Measurements from ENCODE around the gene APOBEC3F.
"Not testable (repeated sequence)": the region's sequence is repeated elsewhere in the genome, so short reads cannot be mapped to it uniquely, and the experiment has no call there.

The APOBEC3F gene

DNA sequence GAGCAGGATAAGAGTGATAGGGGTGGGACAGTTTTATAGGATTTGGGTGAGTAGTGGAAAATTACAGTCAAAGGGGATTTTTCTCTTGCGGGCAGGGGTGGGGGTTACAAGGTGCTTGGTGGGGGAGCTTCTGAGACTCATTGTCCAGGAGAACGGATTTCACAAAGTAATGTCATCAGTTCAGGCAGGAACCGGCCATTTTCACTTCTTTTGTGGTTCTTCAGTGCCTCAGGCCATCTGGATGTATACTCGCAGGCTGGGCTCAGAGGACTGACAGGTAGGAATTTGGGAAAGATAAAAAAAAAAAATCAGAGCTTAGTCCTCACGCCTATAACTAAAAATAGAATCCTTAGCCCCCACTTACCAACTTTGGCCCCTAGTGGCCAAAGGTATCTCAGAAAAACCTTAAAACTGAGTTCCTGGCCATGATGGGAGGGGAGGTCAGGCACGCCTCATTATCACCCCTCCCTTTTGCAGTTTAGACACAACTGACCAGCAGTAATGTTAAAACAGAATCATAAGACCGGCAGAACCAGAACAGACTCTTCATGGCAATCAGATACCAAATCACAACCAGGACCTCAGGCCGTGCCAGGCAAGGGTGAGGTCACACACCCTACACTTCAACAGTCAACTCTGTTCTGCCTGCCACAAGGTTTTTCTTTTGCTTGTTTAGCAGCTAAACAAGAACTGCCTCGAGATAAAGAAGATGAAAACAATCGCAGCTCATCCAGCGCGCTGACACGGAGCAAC lies 27.5 kb downstream of the APOBEC3F start:
- no peak for DNase-seq

DNA sequence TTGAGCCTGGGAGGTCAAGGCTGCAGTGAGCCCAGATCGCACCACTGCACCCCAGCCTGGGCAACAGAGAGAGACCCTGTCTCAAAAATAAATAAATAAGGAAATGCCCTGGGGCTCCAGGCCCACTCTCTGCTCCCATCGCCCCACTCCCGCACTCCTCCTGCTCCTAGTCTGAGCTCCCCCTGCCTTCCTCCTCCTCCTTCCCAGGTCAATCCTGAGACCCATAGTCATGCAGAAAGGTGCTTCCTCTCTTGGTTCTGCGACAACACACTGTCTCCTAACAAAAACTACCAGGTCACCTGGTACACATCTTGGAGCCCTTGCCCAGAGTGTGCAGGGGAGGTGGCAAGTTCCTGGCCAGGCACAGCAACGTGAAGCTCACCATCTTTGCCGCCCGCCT lies 29.5 kb downstream of the APOBEC3F start:
- DNase-seq = no peak

DNA sequence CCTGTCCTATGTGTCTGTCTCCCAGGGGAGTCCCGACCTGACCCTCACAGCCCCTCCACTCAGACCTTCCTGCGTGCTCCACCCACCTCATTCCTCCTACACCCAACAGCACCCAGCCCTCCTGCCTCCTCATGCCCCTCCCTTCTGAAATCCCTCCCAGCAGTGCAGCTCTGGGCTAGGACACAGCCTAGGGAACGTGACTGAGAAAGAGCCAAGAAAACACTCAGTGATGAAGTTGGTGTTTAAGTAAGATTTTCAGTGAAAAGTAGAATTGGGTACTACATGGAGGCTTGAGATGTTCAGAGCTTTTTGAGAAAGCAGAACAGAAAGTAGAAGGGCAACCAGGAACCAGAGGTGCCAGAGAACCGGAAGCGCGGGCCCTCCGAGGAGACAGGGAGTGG lies 31.9 kb downstream of the APOBEC3F start:
- DNase-seq = not testable (repeated sequence)

DNA sequence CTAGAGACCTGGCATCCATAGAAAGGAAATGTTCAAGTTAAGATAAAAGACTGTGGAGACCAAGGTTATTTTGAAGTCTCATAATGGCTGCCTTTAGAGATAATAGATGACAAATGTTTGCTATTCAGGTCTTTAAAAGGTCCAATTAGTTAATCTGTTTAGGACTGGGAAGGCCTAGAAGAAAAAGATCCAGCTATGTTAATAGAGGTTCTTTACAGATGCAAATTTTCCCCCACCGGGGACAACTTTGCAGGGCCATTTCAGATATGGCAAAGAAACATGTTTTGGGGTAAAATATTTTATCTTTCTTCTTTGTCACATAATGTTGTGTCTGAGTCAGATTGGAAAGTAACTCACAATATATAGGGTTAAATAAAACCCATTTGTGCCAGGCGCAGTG lies 33.3 kb downstream of the APOBEC3F start:
- DNase-seq = no peak

DNA sequence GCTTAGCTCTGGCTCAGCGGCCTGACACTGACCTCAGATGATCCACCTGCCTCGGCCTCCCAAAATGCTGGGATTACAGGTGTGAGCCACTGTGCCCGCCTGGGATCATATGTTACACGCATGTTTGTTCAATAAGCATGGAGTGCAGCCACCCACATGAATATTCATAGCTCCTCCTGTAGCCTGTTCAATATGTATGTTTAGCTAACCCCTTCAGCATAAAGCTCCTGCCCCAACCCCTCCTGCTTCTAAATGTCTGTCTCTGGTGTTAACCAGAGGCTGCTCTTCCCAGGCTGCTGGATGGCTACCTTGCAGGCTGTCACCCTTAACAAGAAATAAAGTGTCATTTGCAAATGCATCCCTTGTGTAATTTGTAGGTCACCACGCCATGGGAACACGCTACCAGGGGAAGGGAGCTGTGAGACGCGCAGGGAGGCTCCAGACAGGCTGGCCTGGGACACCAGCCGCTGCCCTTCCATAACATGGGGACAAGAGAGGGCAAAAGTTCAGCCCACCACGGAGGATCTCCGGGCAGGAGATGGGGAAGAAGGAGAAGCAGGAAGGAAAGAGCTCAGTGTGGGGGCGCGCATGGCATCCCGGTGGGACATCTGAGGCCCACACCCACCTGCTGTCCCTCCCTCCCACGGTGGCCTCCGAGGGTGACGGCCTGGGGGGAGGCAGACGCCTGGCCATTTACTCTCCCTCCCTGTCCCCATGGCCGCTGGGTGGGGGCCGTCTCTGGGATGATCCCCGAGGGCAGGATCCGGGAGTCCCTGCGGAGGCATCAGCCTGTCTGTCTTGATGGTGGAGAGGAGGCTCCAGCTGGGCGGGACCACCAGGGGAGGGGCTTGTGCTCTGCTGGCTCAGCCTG lies 35.7 kb downstream of the APOBEC3F start:
- not testable (repeated sequence) for DNase-seq

DNA sequence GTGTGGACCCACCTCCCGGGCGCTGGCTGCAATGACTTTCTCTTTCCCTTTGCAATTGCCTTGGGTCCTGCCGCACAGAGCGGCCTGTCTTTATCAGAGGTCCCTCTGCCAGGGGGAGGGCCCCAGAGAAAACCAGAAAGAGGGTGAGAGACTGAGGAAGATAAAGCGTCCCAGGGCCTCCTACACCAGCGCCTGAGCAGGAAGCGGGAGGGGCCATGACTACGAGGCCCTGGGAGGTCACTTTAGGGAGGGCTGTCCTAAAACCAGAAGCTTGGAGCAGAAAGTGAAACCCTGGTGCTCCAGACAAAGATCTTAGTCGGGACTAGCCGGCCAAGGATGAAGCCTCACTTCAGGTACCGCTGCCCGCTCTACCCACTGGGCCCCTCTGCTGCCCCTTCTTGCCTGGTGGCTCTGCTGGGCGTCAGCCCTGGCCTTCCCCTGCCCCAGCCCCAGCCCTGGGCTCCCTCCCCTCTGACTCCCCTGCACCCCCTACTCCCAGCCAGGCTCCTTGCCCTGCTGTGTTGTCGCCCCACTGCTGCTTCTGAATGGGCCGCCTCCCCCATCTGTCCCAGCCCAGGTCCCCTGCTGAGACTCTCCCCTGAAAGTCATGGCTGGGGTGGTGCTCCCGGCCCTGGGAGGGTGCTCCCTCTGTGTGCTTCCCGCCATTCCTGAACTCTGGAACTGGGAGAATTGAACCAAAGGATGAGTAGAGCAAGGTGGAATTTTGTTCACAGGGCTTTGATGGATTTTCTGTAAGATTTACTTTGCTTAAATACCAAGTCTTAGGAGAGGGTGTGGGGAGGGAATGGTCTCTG lies 36.6 kb downstream of the APOBEC3F start, which contains the start of gene APOBEC3G:
Gene APOBEC3G (plus strand): TSS at position 250 of the 815 bp plus-strand sequence. CDS start 87 bp downstream, at position 337.
- DNase-seq = peak in 6 of 58 donors; percentile 2 to 6 (median 2)

DNA sequence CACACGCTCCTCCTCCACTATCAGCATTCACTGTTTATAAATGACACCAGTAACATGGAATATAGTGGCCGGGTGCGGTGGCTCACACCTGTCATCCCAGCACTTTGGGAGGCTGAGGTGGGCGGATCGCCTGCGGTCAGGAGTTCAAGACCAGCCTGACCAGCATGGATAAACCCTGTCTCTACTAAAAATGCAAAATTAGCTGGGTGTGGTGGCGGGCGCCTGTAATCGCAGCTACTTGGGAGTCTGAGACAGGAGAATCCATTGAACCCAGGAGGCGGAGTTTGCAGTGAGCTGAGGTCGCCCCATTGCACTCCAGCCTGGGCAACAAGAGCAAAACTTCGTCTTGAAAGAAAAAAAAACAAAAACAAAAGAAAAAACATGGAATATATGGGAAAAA lies 37.2 kb downstream of the APOBEC3F start:
- DNase-seq = not testable (repeated sequence)

DNA sequence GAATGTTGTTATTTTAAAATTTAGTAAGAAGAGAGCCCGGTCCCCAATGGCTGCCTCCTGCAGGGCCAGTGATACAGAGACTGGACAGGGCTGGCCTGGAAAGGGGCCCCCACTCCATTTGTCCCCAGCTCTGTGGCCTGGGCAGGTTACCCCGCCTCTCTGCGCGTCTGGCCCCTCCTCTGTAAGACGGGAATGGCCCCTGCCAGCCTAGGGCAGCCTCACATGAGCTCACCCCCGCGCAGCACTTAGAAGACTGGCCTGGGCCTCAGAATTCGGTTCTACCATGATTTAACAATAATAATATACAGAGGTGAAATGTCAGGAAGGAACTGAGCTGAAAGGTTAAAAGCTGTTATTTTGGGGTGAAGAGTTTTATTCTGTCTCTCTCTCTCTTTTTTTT lies 37.7 kb downstream of the APOBEC3F start:
- no peak for DNase-seq

DNA sequence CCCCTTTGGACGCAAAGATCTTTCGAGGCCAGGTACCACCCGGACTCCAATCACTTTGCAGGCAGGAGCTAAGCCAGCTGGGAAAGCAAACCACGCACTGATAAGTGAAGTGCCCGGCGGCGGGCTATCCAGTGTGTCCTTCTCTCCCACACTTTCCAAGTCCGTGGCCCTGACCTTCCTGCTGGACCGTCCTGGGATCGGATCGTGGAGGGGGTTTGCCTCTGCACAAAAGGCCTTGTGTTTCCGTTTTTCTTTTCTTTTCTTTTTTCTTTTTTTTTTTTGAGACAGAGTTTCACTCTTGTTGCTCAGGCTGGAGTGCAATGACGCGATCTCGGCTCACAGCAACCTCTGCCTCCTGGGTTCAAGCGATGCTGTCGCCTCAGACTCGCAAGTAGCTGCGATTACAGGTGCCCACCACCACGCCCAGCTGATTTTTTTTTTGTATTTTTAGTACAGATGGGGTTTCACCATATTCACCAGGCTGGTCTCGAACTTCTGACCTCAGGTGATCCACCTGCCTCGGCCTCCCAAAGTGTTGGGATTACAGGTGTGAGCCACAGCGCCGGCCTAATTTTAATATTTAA lies 38.5 kb downstream of the APOBEC3F start:
- not testable (repeated sequence) for DNase-seq

DNA sequence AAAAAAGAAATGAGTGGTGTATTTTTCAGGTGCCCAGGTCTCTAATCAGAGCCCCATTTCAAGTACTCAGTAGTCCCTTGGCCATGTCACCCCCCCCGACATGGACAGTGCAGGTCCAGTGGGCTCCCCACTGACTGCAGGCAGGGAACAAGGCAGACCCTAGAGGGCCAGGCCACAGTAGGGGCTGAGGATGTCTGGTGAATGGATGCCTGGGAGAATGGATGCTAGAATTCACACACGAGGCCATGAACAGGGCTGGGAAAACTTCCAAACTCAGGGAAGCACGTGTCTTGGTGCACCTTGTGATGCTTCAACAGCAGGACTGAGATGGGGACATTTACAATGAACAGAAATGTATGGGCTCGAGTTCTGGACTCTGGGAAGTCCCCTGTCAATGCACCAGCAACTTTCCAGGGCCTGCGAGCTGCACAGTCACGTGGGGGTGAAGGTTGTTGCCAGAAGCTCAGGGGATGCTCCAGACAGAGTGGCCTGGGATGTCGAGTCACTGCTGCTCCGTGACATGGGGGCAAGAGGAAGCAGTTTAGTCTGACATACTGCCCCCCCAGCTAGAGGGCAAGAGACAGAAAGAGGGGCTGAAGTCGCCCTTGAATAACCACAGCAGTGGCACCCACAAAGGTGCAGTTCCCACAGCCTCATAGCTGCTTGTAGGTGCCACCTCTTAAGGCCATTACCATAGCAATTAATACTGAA lies 39.5 kb downstream of the APOBEC3F start:
- DNase-seq = no peak

DNA sequence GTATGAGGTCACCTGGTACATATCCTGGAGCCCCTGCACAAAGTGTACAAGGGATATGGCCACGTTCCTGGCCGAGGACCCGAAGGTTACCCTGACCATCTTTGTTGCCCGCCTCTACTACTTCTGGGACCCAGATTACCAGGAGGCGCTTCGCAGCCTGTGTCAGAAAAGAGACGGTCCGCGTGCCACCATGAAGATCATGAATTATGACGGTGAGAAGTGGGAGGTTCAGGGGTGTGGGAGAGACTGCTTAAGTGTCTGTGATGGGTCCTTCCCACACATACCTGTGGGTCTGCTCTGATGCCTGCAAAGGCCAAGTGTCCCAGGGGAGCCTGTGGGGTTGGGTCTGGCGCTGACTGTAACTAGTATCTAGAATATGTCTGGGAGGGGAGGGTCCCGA lies 40.4 kb downstream of the APOBEC3F start:
- DNase-seq = no peak

DNA sequence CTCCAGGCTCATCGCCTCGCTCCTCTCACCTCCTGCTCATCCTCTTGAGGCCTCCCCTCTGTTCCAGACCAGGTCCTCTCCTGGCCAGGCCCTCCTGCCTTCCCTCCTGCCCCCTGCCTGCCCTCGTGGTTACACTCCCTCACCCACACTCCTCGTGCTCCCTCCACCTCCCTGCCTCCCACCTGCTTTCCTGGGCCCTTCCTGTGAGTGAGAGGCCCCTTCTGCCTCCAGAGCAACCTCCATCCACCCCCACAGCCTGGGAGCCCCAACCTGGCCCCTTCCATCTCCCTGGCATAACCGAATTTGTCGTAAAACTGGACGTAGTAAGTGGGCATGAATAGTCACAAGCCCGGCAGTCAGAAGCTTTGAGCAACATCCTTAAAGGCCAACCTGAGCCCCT lies 40.9 kb downstream of the APOBEC3F start:
- no peak for DNase-seq

DNA sequence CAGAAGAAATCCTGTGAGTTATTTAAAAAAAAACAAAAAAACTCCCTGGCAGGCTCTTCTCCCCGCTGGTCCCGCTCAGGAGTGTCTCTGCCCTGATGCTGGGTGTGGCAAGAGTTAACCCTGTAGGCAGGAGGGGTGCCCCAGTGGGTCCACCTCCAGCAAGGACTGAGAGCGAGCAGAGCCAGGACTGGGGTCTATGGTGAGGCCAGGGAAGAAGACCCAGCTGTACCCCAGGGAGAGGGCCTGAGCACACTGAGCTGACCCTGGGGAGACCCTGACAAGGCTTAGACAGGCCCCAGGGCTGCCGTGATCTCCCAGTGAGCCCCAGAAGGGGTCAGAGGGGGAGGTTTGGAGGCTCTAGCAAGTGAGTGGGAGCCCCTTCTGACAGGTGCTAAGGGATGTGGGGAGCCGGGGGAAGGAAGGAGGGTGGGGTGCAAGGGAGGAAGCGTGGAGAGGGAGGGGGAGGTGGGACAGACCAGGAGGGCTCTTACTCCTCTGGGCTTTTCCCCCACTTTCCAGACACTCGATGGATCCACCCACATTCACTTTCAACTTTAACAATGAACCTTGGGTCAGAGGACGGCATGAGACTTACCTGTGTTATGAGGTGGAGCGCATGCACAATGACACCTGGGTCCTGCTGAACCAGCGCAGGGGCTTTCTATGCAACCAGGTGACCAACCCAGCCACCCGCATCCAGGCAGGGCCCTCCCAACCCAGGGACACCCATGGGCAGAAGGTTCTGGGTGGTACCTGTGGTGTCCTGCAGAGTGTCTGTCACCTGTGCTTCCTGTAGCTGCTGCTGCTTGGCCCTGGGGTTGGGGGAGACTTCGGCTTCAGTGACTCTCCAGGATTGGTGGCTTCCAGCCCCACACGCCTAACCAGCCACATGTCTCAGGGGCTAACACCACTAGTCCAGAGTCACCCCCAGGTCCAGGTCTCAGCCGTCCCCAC lies 42.8 kb downstream of the APOBEC3F start:
- DNase-seq = no peak

DNA sequence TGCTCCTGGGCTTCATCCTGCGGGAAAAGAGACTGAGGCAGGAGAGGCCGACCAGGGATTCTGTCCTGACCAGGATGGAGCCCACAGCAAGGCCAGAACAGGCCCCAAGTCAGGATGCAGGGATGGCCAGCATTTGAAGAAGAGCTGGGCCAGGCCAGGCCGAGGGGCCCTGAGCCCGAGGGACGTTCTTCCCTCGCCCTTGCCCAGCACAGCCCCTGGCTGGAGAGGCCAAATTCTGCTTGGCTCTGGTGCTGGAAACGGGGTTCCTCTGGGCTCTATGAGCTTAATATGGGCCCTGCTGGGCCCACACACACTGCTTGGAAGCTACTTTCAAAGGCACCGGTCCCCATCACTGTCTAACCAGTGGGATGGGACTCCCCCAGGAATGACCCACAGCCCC lies 44.0 kb downstream of the APOBEC3F start:
- DNase-seq = no peak

DNA sequence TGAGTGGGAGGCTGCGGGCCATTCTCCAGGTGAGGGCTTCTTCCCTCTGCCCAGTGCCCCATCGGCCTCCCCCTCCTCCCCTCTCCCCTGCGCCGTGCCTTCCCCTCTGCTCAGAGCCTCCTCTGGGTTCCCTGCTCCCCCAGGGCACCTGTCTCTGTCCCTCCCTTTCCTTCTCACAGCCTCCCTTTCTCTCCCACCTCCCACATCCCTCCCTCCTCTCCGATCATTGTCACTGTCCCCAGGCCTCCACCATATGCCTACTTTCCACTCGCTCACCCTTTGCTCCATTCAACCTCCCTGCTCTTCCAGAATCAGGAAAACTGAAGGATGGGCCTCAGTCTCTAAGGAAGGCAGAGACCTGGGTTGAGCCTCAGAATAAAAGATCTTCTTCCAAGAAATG lies 46.4 kb downstream of the APOBEC3F start:
- no peak for DNase-seq

DNA sequence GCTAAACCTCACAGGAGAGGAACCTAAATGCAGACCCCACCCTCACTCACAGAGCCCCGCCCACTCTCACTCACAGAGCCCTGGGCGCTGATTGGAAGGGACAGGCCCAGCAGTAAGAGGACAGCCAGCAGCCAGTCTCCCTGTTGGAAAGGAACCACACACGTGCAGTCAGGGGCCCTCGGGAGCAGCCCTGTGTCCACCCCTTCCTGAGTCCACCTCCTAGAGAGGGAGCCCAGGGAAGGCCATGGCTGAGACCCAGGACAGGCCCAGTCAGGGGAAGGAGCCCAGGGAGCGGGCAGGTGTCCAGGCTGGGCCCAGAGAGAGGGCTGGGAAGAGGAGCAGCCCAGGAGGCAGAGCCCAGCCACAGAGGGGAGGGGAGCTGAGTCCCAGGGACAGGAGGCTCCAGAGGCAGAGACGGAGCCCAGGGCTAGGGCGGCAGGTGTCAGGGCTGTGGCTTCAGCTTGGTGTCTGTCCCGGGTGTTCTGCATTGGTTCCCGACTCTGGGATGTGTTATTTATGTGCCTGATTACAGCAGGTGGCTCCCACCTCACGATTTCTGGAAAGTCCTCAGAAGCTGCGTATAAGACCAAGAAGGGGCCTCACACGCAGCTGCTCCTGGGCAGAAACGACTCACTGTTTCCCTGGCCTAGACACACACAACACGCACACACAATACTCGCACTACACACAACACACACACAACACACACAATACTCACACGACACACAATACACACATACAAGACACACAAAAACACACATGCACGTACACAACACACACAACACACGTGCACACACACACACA lies 47.4 kb downstream of the APOBEC3F start:
- peak in 1 of 58 donors; percentile 2 for DNase-seq

DNA sequence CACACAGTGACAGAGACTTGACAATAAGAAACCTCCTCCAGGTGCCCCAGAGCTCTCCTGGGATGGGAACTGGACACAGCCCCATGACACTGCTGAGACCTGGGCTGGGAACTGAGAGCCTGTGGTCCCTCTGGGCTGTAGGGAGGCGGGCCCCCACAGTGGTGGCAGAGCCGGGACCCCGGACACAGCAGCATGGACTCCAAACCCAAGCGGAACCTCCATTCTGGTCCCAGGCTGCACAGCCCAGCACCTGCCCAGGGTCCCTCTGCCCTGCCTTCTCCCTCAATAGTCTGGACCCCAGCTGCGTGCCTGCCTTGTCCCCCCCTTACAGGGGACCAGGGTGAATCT lies 48.0 kb downstream of the APOBEC3F start:
- no peak for DNase-seq

DNA sequence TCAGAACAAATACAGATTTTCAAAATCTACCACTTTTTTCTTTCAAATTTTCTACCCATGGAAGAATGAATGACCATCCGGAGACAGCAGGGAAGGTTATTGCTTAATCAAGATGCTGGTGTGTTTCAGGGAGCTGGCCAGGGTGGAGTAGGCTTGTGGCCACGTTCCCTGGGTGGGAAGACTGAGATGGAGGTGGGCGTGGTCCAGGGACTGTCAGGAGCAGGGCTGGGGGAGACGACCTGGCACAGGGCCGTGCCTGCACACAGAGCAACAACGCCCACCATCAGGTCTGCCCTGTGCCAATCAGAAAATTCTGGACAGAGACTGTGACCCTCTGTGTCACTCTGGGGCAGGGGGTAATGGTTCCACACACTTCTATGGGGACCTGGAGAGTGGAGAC lies 49.3 kb downstream of the APOBEC3F start:
- no peak for DNase-seq
